ENCODE results near the gene TMEM120B. TPM values are rescaled to one million over a fixed set of nuclear protein-coding genes. Genes with fewer than 3 reads are reported as not detected.
A peak's percentile ranks its signal among the peaks of the same experiment; 100 is the strongest.

The TMEM120B gene
- total RNA-seq, 1 experiment from 2014 or later, result 20.5 TPM

GRCh38 chr12:121774968-121775474 lies 62.5 kb downstream of the TMEM120B start:
- POLR2A ChIA-PET, result no interaction called here
- H3K9me3 ChIP-seq (ENCODE audit: control insufficient read depth in 1 of 2, insufficient read depth in 1 of 2, low read depth in 1 of 2, low read length in 2 of 2), result no peaks in the 10 kb centered on the region
- no peaks in the 10 kb centered on the region for H3K9me2 ChIP-seq (ENCODE audit: insufficient read depth)
- no peak overlapping the region for H2AFZ ChIP-seq (ENCODE audit: low read depth, low read length, poor library complexity, severe bottlenecking)
- CTCF ChIA-PET, result interaction anchor here (0.6 to 3.4 kb wide), 6 partner anchors 10 to 374 kb away, joined by 3 to 20 read pairs (median 5); partner anchors contain the start of gene RHOF
- RAD21 ChIA-PET (ENCODE audit: low non-redundant PET in 1 of 2, low total read pairs in 2 of 2, uncharacterized antibody in 2 of 2, unreplicated experiment in 2 of 2), result interaction anchor here (0.6 to 1.1 kb wide), 3 partner anchors 9 to 19 kb away, joined by 3 to 9 read pairs (median 5); partner anchors contain the start of gene RHOF (in 1 of the 2)
- ATAC-seq (no peak), DNase-seq (ENCODE audit: low read depth, low spot score) (no peak)
- peaks cover 6 to 7% of the 10 kb centered on the region in 2 experiments; a peak in 3 of 4 replicates for H3K36me3 ChIP-seq (ENCODE audit: control insufficient read depth in 1 of 2, insufficient read depth in 2 of 2, low read length in 2 of 2)
- intact Hi-C loops (cut with micrococcal nuclease), result no loop called here
- no peak overlapping the region for H3K4me3 ChIP-seq (replicated peaks in 1 of 2; ENCODE audit: low read depth in 1 of 2, low read length in 2 of 2)
- no peak for TF ChIP-seq ZFX (IDR thresholded peaks at IDR 0.05)
- TF ChIP-seq SP1 (IDR thresholded peaks at IDR 0.05; ENCODE audit: low read depth), result no peak
- TF ChIP-seq CBX3 (IDR thresholded peaks at IDR 0.05; ENCODE audit: low read depth), result no peak
- no peak for TF ChIP-seq SIN3A (IDR thresholded peaks at IDR 0.05; ENCODE audit: low read depth)
- TF ChIP-seq YY1 (IDR thresholded peaks at IDR 0.05; ENCODE audit: extremely low read depth, insufficient replicate concordance, low read depth, low read length), result no peak
- no peak for TF ChIP-seq ZNF274 (IDR thresholded peaks at IDR 0.05; ENCODE audit: low read depth, low read length)
- TF ChIP-seq ATF3 (IDR thresholded peaks at IDR 0.05), result no peak
- no peak for TF ChIP-seq MAX (IDR thresholded peaks at IDR 0.05)
- TF ChIP-seq POLR2AphosphoS5 (IDR thresholded peaks at IDR 0.05; ENCODE audit: low read depth, low read length), result no peak
- TF ChIP-seq ZBTB33 (IDR thresholded peaks at IDR 0.05; ENCODE audit: extremely low read depth, insufficient replicate concordance, low read length), result no peak
- TF ChIP-seq FOSL1 (IDR thresholded peaks at IDR 0.05; ENCODE audit: low read depth), result no peak
- no peak for TF ChIP-seq REST (IDR thresholded peaks at IDR 0.05; ENCODE audit: low read depth)
- no peak for TF ChIP-seq CEBPB (IDR thresholded peaks at IDR 0.05; ENCODE audit: low read depth)
- H3K27me3 ChIP-seq (ENCODE audit: insufficient read depth, low read length), result no peaks in the 10 kb centered on the region
- H3K4me2 ChIP-seq (ENCODE audit: low read length), result 0 out of 2 replicates have a peak overlapping the region, but pooled peaks have one; percentile 14
- BruUV-seq (replicated peaks), result no TSS peak
- peaks cover 20 to 58% of the 10 kb centered on the region in 2 experiments for H3K4me1 ChIP-seq (ENCODE audit: control insufficient read depth in 1 of 2, insufficient read depth in 2 of 2, low read length in 2 of 2)
- H3K9ac ChIP-seq (ENCODE audit: low read length), result no peak overlapping the region
- no peaks in the 10 kb centered on the region for H3K79me2 ChIP-seq (ENCODE audit: insufficient read depth, low read length)
- H4K20me1 ChIP-seq (ENCODE audit: insufficient read depth), result no peaks in the 10 kb centered on the region
- peak overlapping the region; percentile 31 for H3K27ac ChIP-seq (ENCODE audit: low read depth, low read length)

Measured in HCT116 (cell line).